OCI-LY7 (cell line): ENCODE results near the gene CENPV.

Source experiments
- CTCF ChIP-seq: fragments of 200-600 bp; sonication (generic); conservative IDR thresholded peaks from 2 replicates; pipeline ENCODE4 v1.5.1; 2014; ENCODE audit warnings: mild to moderate bottlenecking, antibody characterized with exemption, low read length, moderate library complexity, mixed read lengths
- EZH2phosphoT487 ChIP-seq: fragments of 200-600 bp; sonication (generic); IDR thresholded peaks from 2 replicates; pipeline ENCODE4 v1.6.1; 2018; ENCODE audit warnings: low read depth, borderline replicate concordance, mild to moderate bottlenecking, mixed run types, antibody characterized with exemption, low read length, moderate library complexity, mixed read lengths

GRCh38 chr17:16381496-16381820, 28.2 kb upstream of the CENPV start:
- TF ChIP-seq CTCF, result no peak
- TF ChIP-seq EZH2phosphoT487, result no peak
